IMR-90 (cell line): ENCODE results near the gene STK33.

Experiments
- CTCF ChIP-seq: conservative IDR thresholded peaks from 2 replicates; pipeline ENCODE4 v1.5.1; 2012; ENCODE audit warnings: mild to moderate bottlenecking, low read depth, low read length, improper control_type of control experiment
- ELK1 ChIP-seq: fragments of 150-350 bp; IDR thresholded peaks from 2 replicates; pipeline ENCODE4 v1.6.1; 2016; ENCODE audit warnings: low read depth, mild to moderate bottlenecking, low read length, moderate library complexity, borderline replicate concordance
- MAZ ChIP-seq: IDR thresholded peaks from 2 replicates; pipeline ENCODE4 v1.6.1; 2012; ENCODE audit warnings: low read depth, mild to moderate bottlenecking, low read length, improper control_type of control experiment, moderate library complexity, borderline replicate concordance
- MXI1 ChIP-seq: IDR thresholded peaks from 2 replicates; pipeline ENCODE4 v1.6.1; 2012; ENCODE audit warnings: low read depth, mild to moderate bottlenecking, low read length, moderate library complexity, borderline replicate concordance
- POLR2A ChIP-seq: IDR thresholded peaks from 2 replicates; pipeline ENCODE4 v1.6.1; 2012; ENCODE audit warnings: mild to moderate bottlenecking, low read depth, low read length
- RFX5 ChIP-seq: IDR thresholded peaks from 2 replicates; pipeline ENCODE4 v1.8.0; 2012; ENCODE audit warnings: low read depth, mild to moderate bottlenecking, low read length, moderate library complexity
- SMC3 ChIP-seq: fragments of 150-350 bp; IDR thresholded peaks from 2 replicates; pipeline ENCODE4 v1.6.1; 2016; ENCODE audit warnings: low read depth, mild to moderate bottlenecking, antibody characterized with exemption, low read length, moderate library complexity

- TF ChIP-seq POLR2A (no peak), MXI1 (no peak), MAZ (no peak), CTCF (no peak), RFX5 (no peak), SMC3 (no peak), ELK1 (no peak)
Observed at GRCh38 chr11:8545698-8546366, 48.2 kb downstream of the STK33 start.
